Stimulated activated memory B cell treated with anti-CD40 and anti-IgM and Interleukin-4, amounts not matched to agents 10 μg/mL and 1 μg/mL and 100 μg/mL, for 72 hours (primary cell): Measurements from ENCODE around the gene MSANTD1.
A peak's percentile ranks its signal among the peaks of the same experiment; 100 is the strongest.

Experiments
- ATAC-seq: fragments of 150-1000 bp; cut with Tn5 transposase; 2 replicates; pipeline ENCODE4 v1.10.0; 2021
- H3K27ac Mint-ChIP-seq: one replicate; pipeline ENCODE4 v1.8.0; 2022; ENCODE audit warnings: mild to moderate bottlenecking, mixed read lengths
- H3K27me3 Mint-ChIP-seq: one replicate; pipeline ENCODE4 v1.8.0; 2022; ENCODE audit warnings: mixed read lengths
- H3K36me3 Mint-ChIP-seq: one replicate; pipeline ENCODE4 v1.8.0; 2022; ENCODE audit warnings: mixed read lengths
- H3K4me1 Mint-ChIP-seq: one replicate; pipeline ENCODE4 v1.8.0; 2022; ENCODE audit warnings: mixed read lengths
- H3K4me3 Mint-ChIP-seq: one replicate; pipeline ENCODE4 v1.8.0; 2022; ENCODE audit warnings: mild to moderate bottlenecking, moderate library complexity, mixed read lengths
- H3K9me3 Mint-ChIP-seq: one replicate; pipeline ENCODE4 v1.8.0; 2022; ENCODE audit warnings: mixed read lengths

The MSANTD1 gene

GRCh38 chr4:3223956-3224748 lies 24.8 kb upstream of the MSANTD1 start:
- H3K27me3 Mint-ChIP-seq, result no peaks in the 10 kb centered on the region

GRCh38 chr4:3225071-3225850 lies 23.7 kb upstream of the MSANTD1 start:
- no peaks in the 10 kb centered on the region for H3K27me3 Mint-ChIP-seq
- no peaks in the 10 kb centered on the region for H3K9me3 Mint-ChIP-seq
- no peaks in the 10 kb centered on the region for H3K4me1 Mint-ChIP-seq
- no peak overlapping the region for H3K4me3 Mint-ChIP-seq
- no peak overlapping the region for H3K27ac Mint-ChIP-seq
- peaks cover 66% of the 10 kb centered on the region for H3K36me3 Mint-ChIP-seq
- ATAC-seq, result no peak

More at GRCh38 chr4:3223956-3224748, 24.8 kb upstream of the MSANTD1 start:
- Mint-ChIP-seq H3K4me3 (no peak overlapping the region), H3K4me1 (no peaks in the 10 kb centered on the region), H3K9me3 (no peaks in the 10 kb centered on the region), H3K27ac (no peak overlapping the region), H3K36me3 (peaks cover 66% of the 10 kb centered on the region)
- ATAC-seq, result no peak

- H3K4me1 Mint-ChIP-seq, result no peaks in the 10 kb centered on the region
- no peak overlapping the region for H3K27ac Mint-ChIP-seq
- H3K9me3 Mint-ChIP-seq, result no peaks in the 10 kb centered on the region
- H3K36me3 Mint-ChIP-seq, result peaks cover 71% of the 10 kb centered on the region
- no peak overlapping the region for H3K4me3 Mint-ChIP-seq
- no peak for ATAC-seq
- no peaks in the 10 kb centered on the region for H3K27me3 Mint-ChIP-seq
These were observed 23.0 kb upstream of the MSANTD1 start for GRCh38 chr4:3225936-3226335.

GRCh38 chr4:3226467-3226866 lies 22.5 kb upstream of the MSANTD1 start:
- Mint-ChIP-seq H3K36me3 (peaks cover 69% of the 10 kb centered on the region), H3K27ac (no peak overlapping the region), H3K4me1 (no peaks in the 10 kb centered on the region), H3K4me3 (no peak overlapping the region), H3K27me3 (no peaks in the 10 kb centered on the region), H3K9me3 (no peaks in the 10 kb centered on the region)
- no peak for ATAC-seq

- no peak overlapping the region for H3K4me3 Mint-ChIP-seq
- no peak for ATAC-seq
- H3K9me3 Mint-ChIP-seq, result no peaks in the 10 kb centered on the region
- H3K27ac Mint-ChIP-seq, result no peak overlapping the region
- H3K4me1 Mint-ChIP-seq, result no peaks in the 10 kb centered on the region
- H3K36me3 Mint-ChIP-seq, result peaks cover 70% of the 10 kb centered on the region
- no peaks in the 10 kb centered on the region for H3K27me3 Mint-ChIP-seq
These were observed 22.0 kb upstream of the MSANTD1 start for GRCh38 chr4:3226944-3227343.

GRCh38 chr4:3227878-3228675 lies 20.9 kb upstream of the MSANTD1 start:
- no peaks in the 10 kb centered on the region for H3K27me3 Mint-ChIP-seq
- ATAC-seq, result no peak
- no peak overlapping the region for H3K4me3 Mint-ChIP-seq
- H3K36me3 Mint-ChIP-seq, result peaks cover 67% of the 10 kb centered on the region
- no peak overlapping the region for H3K27ac Mint-ChIP-seq
- no peaks in the 10 kb centered on the region for H3K4me1 Mint-ChIP-seq
- H3K9me3 Mint-ChIP-seq, result no peaks in the 10 kb centered on the region

GRCh38 chr4:3228881-3229280 lies 20.1 kb upstream of the MSANTD1 start:
- ATAC-seq, result no peak
- peaks cover 66% of the 10 kb centered on the region for H3K36me3 Mint-ChIP-seq
- H3K27me3 Mint-ChIP-seq, result no peaks in the 10 kb centered on the region
- H3K4me1 Mint-ChIP-seq, result no peaks in the 10 kb centered on the region
- no peaks in the 10 kb centered on the region for H3K9me3 Mint-ChIP-seq
- no peak overlapping the region for H3K27ac Mint-ChIP-seq
- H3K4me3 Mint-ChIP-seq, result no peak overlapping the region

GRCh38 chr4:3229328-3229727 lies 19.6 kb upstream of the MSANTD1 start:
- no peak overlapping the region for H3K27ac Mint-ChIP-seq
- H3K36me3 Mint-ChIP-seq, result peaks cover 66% of the 10 kb centered on the region
- no peak for ATAC-seq
- H3K9me3 Mint-ChIP-seq, result no peaks in the 10 kb centered on the region
- no peaks in the 10 kb centered on the region for H3K4me1 Mint-ChIP-seq
- no peak overlapping the region for H3K4me3 Mint-ChIP-seq
- H3K27me3 Mint-ChIP-seq, result no peaks in the 10 kb centered on the region

GRCh38 chr4:3229964-3230363 lies 19.0 kb upstream of the MSANTD1 start:
- peaks cover 66% of the 10 kb centered on the region for H3K36me3 Mint-ChIP-seq
- no peaks in the 10 kb centered on the region for H3K4me1 Mint-ChIP-seq
- H3K27me3 Mint-ChIP-seq, result no peaks in the 10 kb centered on the region
- ATAC-seq, result no peak
- H3K4me3 Mint-ChIP-seq, result no peak overlapping the region
- H3K9me3 Mint-ChIP-seq, result no peaks in the 10 kb centered on the region
- no peak overlapping the region for H3K27ac Mint-ChIP-seq

GRCh38 chr4:3231471-3231870 lies 17.5 kb upstream of the MSANTD1 start:
- Mint-ChIP-seq H3K36me3 (peaks cover 70% of the 10 kb centered on the region), H3K4me1 (no peaks in the 10 kb centered on the region), H3K27me3 (no peaks in the 10 kb centered on the region), H3K9me3 (no peaks in the 10 kb centered on the region), H3K4me3 (no peak overlapping the region), H3K27ac (no peak overlapping the region)
- no peak for ATAC-seq

GRCh38 chr4:3232001-3232400 lies 17.0 kb upstream of the MSANTD1 start:
- Mint-ChIP-seq H3K36me3 (peaks cover 75% of the 10 kb centered on the region), H3K4me3 (no peak overlapping the region), H3K27ac (no peak overlapping the region), H3K27me3 (no peaks in the 10 kb centered on the region), H3K4me1 (no peaks in the 10 kb centered on the region), H3K9me3 (no peaks in the 10 kb centered on the region)
- no peak for ATAC-seq

GRCh38 chr4:3232871-3233271 lies 16.1 kb upstream of the MSANTD1 start:
- no peaks in the 10 kb centered on the region for H3K9me3 Mint-ChIP-seq
- no peaks in the 10 kb centered on the region for H3K4me1 Mint-ChIP-seq
- H3K4me3 Mint-ChIP-seq, result no peak overlapping the region

GRCh38 chr4:3233391-3234071 lies 15.4 kb upstream of the MSANTD1 start:
- Mint-ChIP-seq H3K4me1 (no peaks in the 10 kb centered on the region), H3K27me3 (no peaks in the 10 kb centered on the region), H3K36me3 (peaks cover 79% of the 10 kb centered on the region), H3K27ac (no peak overlapping the region), H3K4me3 (peak overlapping the region; percentile 17), H3K9me3 (no peaks in the 10 kb centered on the region)
- no peak for ATAC-seq

More at GRCh38 chr4:3232871-3233271, 16.1 kb upstream of the MSANTD1 start:
- no peak for ATAC-seq
- Mint-ChIP-seq H3K27ac (no peak overlapping the region), H3K36me3 (peaks cover 80% of the 10 kb centered on the region), H3K27me3 (no peaks in the 10 kb centered on the region)

GRCh38 chr4:3234171-3235029 lies 14.6 kb upstream of the MSANTD1 start:
- Mint-ChIP-seq H3K4me1 (no peaks in the 10 kb centered on the region), H3K4me3 (peak overlapping the region; percentile 17), H3K27me3 (no peaks in the 10 kb centered on the region), H3K36me3 (peaks cover 79% of the 10 kb centered on the region), H3K9me3 (no peaks in the 10 kb centered on the region), H3K27ac (peak overlapping the region; percentile 43)
- ATAC-seq, result peak; percentile 14
